ENCODE results near the gene BPGM.

DNA sequence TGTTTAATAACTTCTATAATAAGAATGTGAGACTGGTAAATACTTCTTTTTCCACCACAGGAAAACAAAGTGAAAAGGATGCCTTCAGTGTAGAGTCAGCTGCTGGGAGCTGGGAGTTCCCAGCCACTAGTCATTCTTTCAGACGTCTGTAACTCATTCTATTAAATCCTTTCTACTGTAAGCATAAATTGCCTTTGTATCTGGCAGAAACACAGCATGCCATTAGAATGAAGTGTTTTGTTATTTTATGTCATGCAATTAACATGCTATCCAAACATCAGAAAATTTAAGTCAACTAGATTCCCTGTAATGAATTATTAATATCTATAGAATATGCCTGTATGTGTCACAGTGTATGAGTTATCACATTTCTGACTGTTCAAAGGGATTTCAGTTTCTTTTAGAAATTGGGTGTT lies 14.3 kb downstream of the BPGM start:
- TF ChIP-seq, protein P1, sequence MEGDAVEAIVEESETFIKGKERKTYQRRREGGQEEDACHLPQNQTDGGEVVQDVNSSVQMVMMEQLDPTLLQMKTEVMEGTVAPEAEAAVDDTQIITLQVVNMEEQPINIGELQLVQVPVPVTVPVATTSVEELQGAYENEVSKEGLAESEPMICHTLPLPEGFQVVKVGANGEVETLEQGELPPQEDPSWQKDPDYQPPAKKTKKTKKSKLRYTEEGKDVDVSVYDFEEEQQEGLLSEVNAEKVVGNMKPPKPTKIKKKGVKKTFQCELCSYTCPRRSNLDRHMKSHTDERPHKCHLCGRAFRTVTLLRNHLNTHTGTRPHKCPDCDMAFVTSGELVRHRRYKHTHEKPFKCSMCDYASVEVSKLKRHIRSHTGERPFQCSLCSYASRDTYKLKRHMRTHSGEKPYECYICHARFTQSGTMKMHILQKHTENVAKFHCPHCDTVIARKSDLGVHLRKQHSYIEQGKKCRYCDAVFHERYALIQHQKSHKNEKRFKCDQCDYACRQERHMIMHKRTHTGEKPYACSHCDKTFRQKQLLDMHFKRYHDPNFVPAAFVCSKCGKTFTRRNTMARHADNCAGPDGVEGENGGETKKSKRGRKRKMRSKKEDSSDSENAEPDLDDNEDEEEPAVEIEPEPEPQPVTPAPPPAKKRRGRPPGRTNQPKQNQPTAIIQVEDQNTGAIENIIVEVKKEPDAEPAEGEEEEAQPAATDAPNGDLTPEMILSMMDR (IDR thresholded peaks at IDR 0.05; ENCODE audit: poor library complexity), result no peak
- TF ChIP-seq EZH2 (IDR thresholded peaks at IDR 0.05; ENCODE audit: borderline replicate concordance), result no peak
- TF ChIP-seq EZH2phosphoT487 (IDR thresholded peaks at IDR 0.05; ENCODE audit: low read depth, severe bottlenecking, unreplicated experiment), result no peak

All from hepatocyte (in vitro differentiated cells).